ENCODE data around the gene TADA2B. TPM values are rescaled to one million over a fixed set of nuclear protein-coding genes. Genes with fewer than 3 reads are reported as not detected.

TADA2B gene
- total and polyA plus RNA-seq, 2 donors (not counting 1 experiment from before 2014, with no cell fraction given): 13.6 to 38.5 TPM

GRCh38 chr4:7094916-7095315, 51.7 kb downstream of the TADA2B start:
- Histone ChIP-seq H3K4me3 (ENCODE audit: control extremely low read depth in 1 of 5, extremely low read depth in 1 of 5, insufficient read depth in 1 of 5, low read depth in 2 of 5, low read length in 4 of 5) (no peak overlapping the region), H3K27me3 (replicated peaks in 1 of 4; ENCODE audit: control extremely low read depth in 1 of 4, control insufficient read depth in 3 of 4, insufficient read depth in 4 of 4, low read length in 3 of 4) (peaks cover 0 to 23% (median 7%) of the 10 kb centered on the region in 4 experiments), H3K9me3 (ENCODE audit: control extremely low read depth in 1 of 3, control insufficient read depth in 2 of 3, insufficient read depth in 1 of 3, low read length in 2 of 3) (no peaks in the 10 kb centered on the region), H3K4me1 (ENCODE audit: control insufficient read depth in 2 of 2, insufficient read depth in 2 of 2, low read length in 2 of 2) (no peaks in the 10 kb centered on the region), H3K9ac (ENCODE audit: low read length) (no peak overlapping the region), H3K36me3 (replicated peaks in 1 of 2; ENCODE audit: control extremely low read depth in 1 of 2, control insufficient read depth in 1 of 2, extremely low read depth in 1 of 2, insufficient read depth in 2 of 2, low read length in 1 of 2) (no peaks in the 10 kb centered on the region), H3K27ac (ENCODE audit: low read length in 2 of 2) (no peak overlapping the region), H2AFZ (ENCODE audit: insufficient read depth, low read depth, low read length, poor library complexity, severe bottlenecking) (no peak overlapping the region), H3K4me2 (replicated peaks; ENCODE audit: low read depth, low read length, poor library complexity, severe bottlenecking) (no peak overlapping the region), H4K20me1 (ENCODE audit: control insufficient read depth, insufficient read depth, low read length, poor library complexity, severe bottlenecking) (no peaks in the 10 kb centered on the region), H3K79me2 (ENCODE audit: control insufficient read depth, insufficient read depth, low read length) (no peaks in the 10 kb centered on the region)
- Mint-ChIP-seq H3K9me3 (ENCODE audit: insufficient read depth) (no peaks in the 10 kb centered on the region), H3K4me3 (no peak overlapping the region), H3K27me3 (peaks cover 47% of the 10 kb centered on the region), H3K27ac (no peak overlapping the region), H3K4me1 (no peaks in the 10 kb centered on the region)
- POLR2A ChIA-PET: interaction anchor here (0.7 kb wide), 1 partner anchor 1315 kb away, joined by 6 read pairs; no protein-coding TSS in a partner anchor
- DNase-seq: no peak
- 88% methylated on average over 7 of the region's 10 CpGs for WGBS (ENCODE audit: insufficient coverage)
- no peak for ATAC-seq (ENCODE audit: low read depth)
- intact Hi-C loops (cut with micrococcal nuclease): no loop called here
- CTCF ChIA-PET: interaction anchor here (1.0 kb wide), 1 partner anchor 11 kb away, joined by 3 read pairs; no protein-coding TSS in a partner anchor
- TF ChIP-seq EZH2 (IDR thresholded peaks at IDR 0.05; ENCODE audit: borderline replicate concordance, insufficient read depth, low read depth, low read length, poor library complexity, severe bottlenecking): no peak
- no peak for TF ChIP-seq CTCF (IDR thresholded peaks at IDR 0.05)

GRCh38 chr4:7095611-7096155, 52.5 kb downstream of the TADA2B start:
- Histone ChIP-seq H3K9me3 (ENCODE audit: control extremely low read depth in 1 of 3, control insufficient read depth in 2 of 3, insufficient read depth in 1 of 3, low read length in 2 of 3) (no peaks in the 10 kb centered on the region), H3K4me3 (ENCODE audit: control extremely low read depth in 1 of 5, extremely low read depth in 1 of 5, insufficient read depth in 1 of 5, low read depth in 2 of 5, low read length in 4 of 5) (no peak overlapping the region), H3K36me3 (replicated peaks in 1 of 2; ENCODE audit: control extremely low read depth in 1 of 2, control insufficient read depth in 1 of 2, extremely low read depth in 1 of 2, insufficient read depth in 2 of 2, low read length in 1 of 2) (no peaks in the 10 kb centered on the region), H3K4me2 (replicated peaks; ENCODE audit: low read depth, low read length, poor library complexity, severe bottlenecking) (no peak overlapping the region), H3K9ac (ENCODE audit: low read length) (no peak overlapping the region), H3K27ac (ENCODE audit: low read length in 2 of 2) (no peak overlapping the region), H2AFZ (ENCODE audit: insufficient read depth, low read depth, low read length, poor library complexity, severe bottlenecking) (no peak overlapping the region), H3K27me3 (replicated peaks in 1 of 4; ENCODE audit: control extremely low read depth in 1 of 4, control insufficient read depth in 3 of 4, insufficient read depth in 4 of 4, low read length in 3 of 4) (peaks cover 0 to 22% (median 7%) of the 10 kb centered on the region in 4 experiments), H3K79me2 (ENCODE audit: control insufficient read depth, insufficient read depth, low read length) (no peaks in the 10 kb centered on the region), H4K20me1 (ENCODE audit: control insufficient read depth, insufficient read depth, low read length, poor library complexity, severe bottlenecking) (no peaks in the 10 kb centered on the region), H3K4me1 (ENCODE audit: control insufficient read depth in 2 of 2, insufficient read depth in 2 of 2, low read length in 2 of 2) (no peaks in the 10 kb centered on the region)
- ChIA-PET CTCF (no interaction called here), POLR2A (no interaction called here)
- peaks cover 44% of the 10 kb centered on the region for H3K27me3 Mint-ChIP-seq
- TF ChIP-seq EZH2 (IDR thresholded peaks at IDR 0.05; ENCODE audit: borderline replicate concordance, insufficient read depth, low read depth, low read length, poor library complexity, severe bottlenecking) (no peak), CTCF (IDR thresholded peaks at IDR 0.05) (no peak)
- no peak for DNase-seq
- intact Hi-C loops (cut with micrococcal nuclease): no loop called here
- H3K4me3 Mint-ChIP-seq: no peak overlapping the region
- WGBS (ENCODE audit: insufficient coverage): 84% methylated on average over 12 of the region's 16 CpGs
- H3K4me1 Mint-ChIP-seq: no peaks in the 10 kb centered on the region
- no peak overlapping the region for H3K27ac Mint-ChIP-seq
- ATAC-seq (ENCODE audit: low read depth): no peak
- H3K9me3 Mint-ChIP-seq (ENCODE audit: insufficient read depth): no peaks in the 10 kb centered on the region

Measured in B cell (primary cell).